HCT116 (cell line): Measurements from ENCODE around the gene ACSL6. TPM values are rescaled to one million over a fixed set of nuclear protein-coding genes. Genes with fewer than 3 reads are reported as not detected.

Experiments used
- ATAC-seq: fragments of 200-7000 bp; cut with Tn5 transposase; 2 replicates; pipeline ENCODE4 v1.9.1; 2020; ENCODE audit warnings: mild to moderate bottlenecking, moderate library complexity
- BruUV-seq: library from RNA; stranded (reverse); fragments of 400-500 nt; replicated peaks from 2 replicates; lab custom pipeline; 2021; lab: Mats Ljungman, UMichigan
- CTCF ChIA-PET: fragments of 300-600 bp; sonication (Branson Sonifier 250); formaldehyde crosslinking; loops from one replicate; lab custom pipeline; 2021; ENCODE audit warnings: antibody characterized with exemption; lab: Charles Lee
- POLR2A ChIA-PET: fragments of 300-600, 350-600 bp; sonication (Branson Sonifier 250); formaldehyde crosslinking; loops from one replicate; lab custom pipeline; 2021; ENCODE audit warnings: antibody characterized with exemption; lab: Charles Lee
- RAD21 ChIA-PET, 2 experiments: fragments of 300-600 bp; sonication (Branson Sonifier 250); formaldehyde crosslinking; loops; one replicate each; lab custom pipeline; 2023; ENCODE audit warnings: low total read pairs in 2 of 2; ENCODE audit not compliant: uncharacterized antibody in 2 of 2, unreplicated experiment in 2 of 2, low non-redundant PET in 1 of 2; lab: Charles Lee
- DNase-seq: peaks from one replicate; pipeline ENCODE4 v3.0.0-alpha.2; 2010; ENCODE audit warnings: low read depth, low spot score
- H2AFZ ChIP-seq: fragments of 200-600 bp; shearing (Covaris generic), sonication (generic); 2 replicates; pipeline ENCODE4 v1.6.1; 2017; ENCODE audit warnings: low read depth, mixed run types, mixed read lengths, antibody characterized with exemption, low read length; ENCODE audit not compliant: poor library complexity, severe bottlenecking
- H3K27ac ChIP-seq: 2 replicates; pipeline ENCODE4 v1.5.1; 2012; ENCODE audit warnings: low read depth, low read length
- H3K27me3 ChIP-seq: fragments of 200-600 bp; sonication (generic); 2 replicates; pipeline ENCODE4 v1.6.1; 2016; ENCODE audit warnings: mixed run types, low read length, mixed read lengths; ENCODE audit not compliant: insufficient read depth
- H3K36me3 ChIP-seq, 2 experiments: fragments of 200-500 bp in 1 of 2; fragments of 200-600 bp in 1 of 2; sonication (Bioruptor generic) in 1 of 2; sonication (generic) in 1 of 2; 2 replicates each; pipeline versions ENCODE4 v1.5.1 to v1.6.1; 2014 to 2016; ENCODE audit warnings: low read length in 2 of 2, inconsistent platforms in 1 of 2, mixed read lengths in 1 of 2, mixed run types in 1 of 2; ENCODE audit not compliant: insufficient read depth in 2 of 2, control insufficient read depth in 1 of 2
- H3K4me1 ChIP-seq, 2 experiments: fragments of 200-600 bp in 1 of 2; sonication (generic) in 1 of 2; 2 replicates each; pipeline versions ENCODE4 v1.5.1 to v1.6.1; 2012 to 2017; ENCODE audit warnings: low read length in 2 of 2, inconsistent platforms in 1 of 2, mild to moderate bottlenecking in 1 of 2, mixed read lengths in 1 of 2, mixed run types in 1 of 2, moderate library complexity in 1 of 2; ENCODE audit not compliant: insufficient read depth in 2 of 2, control insufficient read depth in 1 of 2
- H3K4me2 ChIP-seq: fragments of 200-600 bp; sonication (generic); 2 replicates; pipeline ENCODE4 v1.6.1; 2017; ENCODE audit warnings: mixed run types, low read length, mixed read lengths
- H3K4me3 ChIP-seq, 2 experiments: fragments of 200-600 bp in 1 of 2; sonication (generic) in 1 of 2; replicated peaks in 1 of 2; 2 replicates each; pipeline ENCODE4 v1.5.1; 2011 to 2016; ENCODE audit warnings: low read length in 2 of 2, control low read depth in 1 of 2, low read depth in 1 of 2, mild to moderate bottlenecking in 1 of 2, mixed read lengths in 1 of 2, mixed run types in 1 of 2
- H3K79me2 ChIP-seq: fragments of 200-600 bp; sonication (generic); 2 replicates; pipeline ENCODE4 v1.6.1; 2017; ENCODE audit warnings: mild to moderate bottlenecking, mixed run types, low read length, moderate library complexity, mixed read lengths; ENCODE audit not compliant: insufficient read depth
- H3K9ac ChIP-seq: fragments of 200-600 bp; sonication (generic); 2 replicates; pipeline ENCODE4 v1.6.1; 2016; ENCODE audit warnings: low read length, mixed read lengths
- H3K9me2 ChIP-seq: fragments of 200-600 bp; sonication (generic), shearing (Covaris generic); 2 replicates; pipeline ENCODE4 v1.6.1; 2017; ENCODE audit warnings: mixed run types, mild to moderate bottlenecking, moderate library complexity; ENCODE audit not compliant: insufficient read depth
- H3K9me3 ChIP-seq, 2 experiments: fragments of 200-500 bp in 1 of 2; fragments of 200-600 bp in 1 of 2; sonication (Bioruptor generic) in 1 of 2; sonication (generic) in 1 of 2; 2 replicates each; pipeline ENCODE4 v1.6.1; 2014 to 2017; ENCODE audit warnings: low read length in 2 of 2, mixed read lengths in 2 of 2, inconsistent platforms in 1 of 2, low read depth in 1 of 2, mild to moderate bottlenecking in 1 of 2, mixed run types in 1 of 2, moderate library complexity in 1 of 2; ENCODE audit not compliant: control insufficient read depth in 1 of 2, insufficient read depth in 1 of 2
- H4K20me1 ChIP-seq: fragments of 200-600 bp; sonication (generic), shearing (Covaris generic); 2 replicates; pipeline ENCODE4 v1.6.1; 2017; ENCODE audit warnings: mixed run types, mild to moderate bottlenecking, moderate library complexity; ENCODE audit not compliant: insufficient read depth
- CEBPB ChIP-seq: IDR thresholded peaks from 2 replicates; pipeline ENCODE4 v1.6.1; 2012; ENCODE audit warnings: low read depth
- ELF1 ChIP-seq: IDR thresholded peaks from 2 replicates; pipeline ENCODE4 v1.6.1; 2012; ENCODE audit warnings: low read depth, borderline replicate concordance
- EZH2 ChIP-seq: fragments of 200-600 bp; sonication (generic); IDR thresholded peaks from 2 replicates; pipeline ENCODE4 v1.6.1; 2017; ENCODE audit warnings: antibody characterized with exemption, mixed run types
- MAX ChIP-seq: IDR thresholded peaks from 2 replicates; pipeline ENCODE4 v1.6.1; 2012
- POLR2AphosphoS5 ChIP-seq: IDR thresholded peaks from 2 replicates; pipeline ENCODE4 v1.6.1; 2011; ENCODE audit warnings: mild to moderate bottlenecking, low read depth, low read length, moderate library complexity
- RAD21 ChIP-seq: IDR thresholded peaks from 2 replicates; pipeline ENCODE4 v1.6.1; 2012; ENCODE audit warnings: low read depth, mild to moderate bottlenecking
- SIN3A ChIP-seq: IDR thresholded peaks from 2 replicates; pipeline ENCODE4 v1.6.1; 2012; ENCODE audit warnings: low read depth
- SP1 ChIP-seq: IDR thresholded peaks from 2 replicates; pipeline ENCODE4 v1.6.1; 2012; ENCODE audit warnings: low read depth
- TCF7L2 ChIP-seq: IDR thresholded peaks from 2 replicates; pipeline ENCODE4 v1.7.0; 2011; ENCODE audit warnings: borderline replicate concordance, inconsistent platforms; ENCODE audit not compliant: insufficient read depth, insufficient read length; ENCODE audit errors: extremely low read depth
- intact Hi-C: fragments of 100-400 bp; cut with micrococcal nuclease; formaldehyde crosslinking; loops from 2 replicates; pipeline ENCODE4 v1.10.0; 2022
- total RNA-seq: library from RNA; stranded (reverse); gene quantifications from one replicate; pipeline ENCODE4 v1.2.1, GENCODE V29; 2021; ENCODE audit not compliant: unreplicated experiment
- TF ChIP-seq, protein P1 (sequence below): IDR thresholded peaks from 2 replicates; pipeline ENCODE4 v1.6.1; 2011; ENCODE audit warnings: mild to moderate bottlenecking, low read length, moderate library complexity; ENCODE audit not compliant: insufficient replicate concordance; ENCODE audit errors: extremely low read depth
- TF ChIP-seq, protein P2 (sequence below): IDR thresholded peaks from 2 replicates; pipeline ENCODE4 v1.6.1; 2012; ENCODE audit warnings: low read depth

The ACSL6 gene
- total RNA-seq, 1 experiment from 2014 or later, result 2.3 TPM

DNA sequence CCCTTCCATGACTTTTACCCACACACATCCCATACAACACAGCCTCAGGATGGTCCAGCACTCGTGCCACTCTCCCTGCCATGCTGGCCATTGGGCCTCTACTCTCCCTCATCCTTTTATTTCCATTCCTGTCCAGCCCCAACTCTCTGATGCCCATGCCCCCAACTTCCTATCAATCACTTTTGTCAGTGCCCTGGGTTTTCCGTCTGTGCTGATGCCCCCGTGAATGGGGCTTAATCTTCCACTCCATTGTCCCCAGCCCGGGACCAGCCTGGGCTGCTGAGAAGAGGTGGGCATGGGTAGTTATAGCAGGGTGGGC, 12.6 kb upstream of the ACSL6 start:
- ATAC-seq (no peak), DNase-seq (no peak)
- no peak overlapping the region for H3K4me3 ChIP-seq
- TF ChIP-seq SIN3A (no peak), SP1 (no peak), ELF1 (no peak), RAD21 (no peak), POLR2AphosphoS5 (no peak), CEBPB (no peak), TCF7L2 (no peak), MAX (no peak), EZH2 (no peak)
- TF ChIP-seq, protein P1, sequence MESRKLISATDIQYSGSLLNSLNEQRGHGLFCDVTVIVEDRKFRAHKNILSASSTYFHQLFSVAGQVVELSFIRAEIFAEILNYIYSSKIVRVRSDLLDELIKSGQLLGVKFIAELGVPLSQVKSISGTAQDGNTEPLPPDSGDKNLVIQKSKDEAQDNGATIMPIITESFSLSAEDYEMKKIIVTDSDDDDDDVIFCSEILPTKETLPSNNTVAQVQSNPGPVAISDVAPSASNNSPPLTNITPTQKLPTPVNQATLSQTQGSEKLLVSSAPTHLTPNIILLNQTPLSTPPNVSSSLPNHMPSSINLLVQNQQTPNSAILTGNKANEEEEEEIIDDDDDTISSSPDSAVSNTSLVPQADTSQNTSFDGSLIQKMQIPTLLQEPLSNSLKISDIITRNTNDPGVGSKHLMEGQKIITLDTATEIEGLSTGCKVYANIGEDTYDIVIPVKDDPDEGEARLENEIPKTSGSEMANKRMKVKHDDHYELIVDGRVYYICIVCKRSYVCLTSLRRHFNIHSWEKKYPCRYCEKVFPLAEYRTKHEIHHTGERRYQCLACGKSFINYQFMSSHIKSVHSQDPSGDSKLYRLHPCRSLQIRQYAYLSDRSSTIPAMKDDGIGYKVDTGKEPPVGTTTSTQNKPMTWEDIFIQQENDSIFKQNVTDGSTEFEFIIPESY, result no peak
- TF ChIP-seq, protein P2, sequence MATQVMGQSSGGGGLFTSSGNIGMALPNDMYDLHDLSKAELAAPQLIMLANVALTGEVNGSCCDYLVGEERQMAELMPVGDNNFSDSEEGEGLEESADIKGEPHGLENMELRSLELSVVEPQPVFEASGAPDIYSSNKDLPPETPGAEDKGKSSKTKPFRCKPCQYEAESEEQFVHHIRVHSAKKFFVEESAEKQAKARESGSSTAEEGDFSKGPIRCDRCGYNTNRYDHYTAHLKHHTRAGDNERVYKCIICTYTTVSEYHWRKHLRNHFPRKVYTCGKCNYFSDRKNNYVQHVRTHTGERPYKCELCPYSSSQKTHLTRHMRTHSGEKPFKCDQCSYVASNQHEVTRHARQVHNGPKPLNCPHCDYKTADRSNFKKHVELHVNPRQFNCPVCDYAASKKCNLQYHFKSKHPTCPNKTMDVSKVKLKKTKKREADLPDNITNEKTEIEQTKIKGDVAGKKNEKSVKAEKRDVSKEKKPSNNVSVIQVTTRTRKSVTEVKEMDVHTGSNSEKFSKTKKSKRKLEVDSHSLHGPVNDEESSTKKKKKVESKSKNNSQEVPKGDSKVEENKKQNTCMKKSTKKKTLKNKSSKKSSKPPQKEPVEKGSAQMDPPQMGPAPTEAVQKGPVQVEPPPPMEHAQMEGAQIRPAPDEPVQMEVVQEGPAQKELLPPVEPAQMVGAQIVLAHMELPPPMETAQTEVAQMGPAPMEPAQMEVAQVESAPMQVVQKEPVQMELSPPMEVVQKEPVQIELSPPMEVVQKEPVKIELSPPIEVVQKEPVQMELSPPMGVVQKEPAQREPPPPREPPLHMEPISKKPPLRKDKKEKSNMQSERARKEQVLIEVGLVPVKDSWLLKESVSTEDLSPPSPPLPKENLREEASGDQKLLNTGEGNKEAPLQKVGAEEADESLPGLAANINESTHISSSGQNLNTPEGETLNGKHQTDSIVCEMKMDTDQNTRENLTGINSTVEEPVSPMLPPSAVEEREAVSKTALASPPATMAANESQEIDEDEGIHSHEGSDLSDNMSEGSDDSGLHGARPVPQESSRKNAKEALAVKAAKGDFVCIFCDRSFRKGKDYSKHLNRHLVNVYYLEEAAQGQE, result no peak
- no peak overlapping the region for H3K27ac ChIP-seq
- intact Hi-C loops, result no loop called here
- H2AFZ ChIP-seq, result no peak overlapping the region
- no peak overlapping the region for H3K9ac ChIP-seq
- H3K36me3 ChIP-seq, result no peaks in the 10 kb centered on the region
- no TSS peak for BruUV-seq
- no peaks in the 10 kb centered on the region for H3K9me2 ChIP-seq
- RAD21 ChIA-PET, result no interaction called here
- no peaks in the 10 kb centered on the region for H4K20me1 ChIP-seq
- H3K9me3 ChIP-seq, result no peaks in the 10 kb centered on the region
- CTCF ChIA-PET, result no interaction called here
- POLR2A ChIA-PET, result no interaction called here
- H3K4me1 ChIP-seq, result no peaks in the 10 kb centered on the region
- H3K27me3 ChIP-seq, result 0 out of 2 replicates have a peak, but pooled peaks cover 4% of the 10 kb centered on the region
- no peaks in the 10 kb centered on the region for H3K79me2 ChIP-seq
- no peak overlapping the region for H3K4me2 ChIP-seq
